ENCODE results near the gene ADD3.

ADD3 gene

GRCh38 chr10:110052916-110053315, 45.1 kb downstream of the ADD3 start:
- H3K4me3 ChIP-seq (ENCODE audit: low read length) = no peak overlapping the region
- DNase-seq (ENCODE audit: low read depth, low spot score) = no peak

- no peak for DNase-seq (ENCODE audit: low read depth, low spot score)
- H3K4me3 ChIP-seq (ENCODE audit: low read length) = no peak overlapping the region
These were observed 49.0 kb downstream of the ADD3 start for GRCh38 chr10:110056822-110057221.

- DNase-seq (ENCODE audit: low read depth, low spot score) = no peak
- no peak overlapping the region for H3K4me3 ChIP-seq (ENCODE audit: low read length)
These were observed 49.7 kb downstream of the ADD3 start for GRCh38 chr10:110057456-110057855.

- peak overlapping the region; percentile 24 for H3K4me3 ChIP-seq (ENCODE audit: low read length)
- no peak for DNase-seq (ENCODE audit: low read depth, low spot score)
These were observed 50.4 kb downstream of the ADD3 start for GRCh38 chr10:110058212-110058611.

- no peak overlapping the region for H3K4me3 ChIP-seq (ENCODE audit: low read length)
- no peak for DNase-seq (ENCODE audit: low read depth, low spot score)
These were observed 52.1 kb downstream of the ADD3 start for GRCh38 chr10:110059925-110060324.

- no peak overlapping the region for H3K4me3 ChIP-seq (ENCODE audit: low read length)
- DNase-seq (ENCODE audit: low read depth, low spot score) = no peak
These were observed 53.9 kb downstream of the ADD3 start for GRCh38 chr10:110061687-110062086.

- DNase-seq (ENCODE audit: low read depth, low spot score) = no peak
- no peak overlapping the region for H3K4me3 ChIP-seq (ENCODE audit: low read length)
These were observed 57.5 kb downstream of the ADD3 start for GRCh38 chr10:110065269-110065668.

GRCh38 chr10:110067960-110068770, 60.4 kb downstream of the ADD3 start:
- peak overlapping the region; percentile 31 for H3K4me3 ChIP-seq (ENCODE audit: low read length)
- DNase-seq (ENCODE audit: low read depth, low spot score) = peak; percentile 99

GRCh38 chr10:110068780-110069179, 61.0 kb downstream of the ADD3 start:
- peak overlapping the region; percentile 31 for H3K4me3 ChIP-seq (ENCODE audit: low read length)

GRCh38 chr10:110069502-110069982, 61.8 kb downstream of the ADD3 start:
- DNase-seq (ENCODE audit: low read depth, low spot score) = peak; percentile 83
- peak overlapping the region; percentile 21 for H3K4me3 ChIP-seq (ENCODE audit: low read length)

More at GRCh38 chr10:110068780-110069179, 61.0 kb downstream of the ADD3 start:
- DNase-seq (ENCODE audit: low read depth, low spot score) = no peak

GRCh38 chr10:110073896-110074295, 66.1 kb downstream of the ADD3 start:
- no peak for DNase-seq (ENCODE audit: low read depth, low spot score)
- no peak overlapping the region for H3K4me3 ChIP-seq (ENCODE audit: low read length)

- H3K4me3 ChIP-seq (ENCODE audit: low read length) = no peak overlapping the region
- no peak for DNase-seq (ENCODE audit: low read depth, low spot score)
These were observed 66.5 kb downstream of the ADD3 start for GRCh38 chr10:110074298-110074697.

GRCh38 chr10:110074758-110075671, 67.2 kb downstream of the ADD3 start:
- no peak for DNase-seq (ENCODE audit: low read depth, low spot score)
- H3K4me3 ChIP-seq (ENCODE audit: low read length) = no peak overlapping the region

- H3K4me3 ChIP-seq (ENCODE audit: low read length) = no peak overlapping the region
- DNase-seq (ENCODE audit: low read depth, low spot score) = no peak
These were observed 67.9 kb downstream of the ADD3 start for GRCh38 chr10:110075686-110076085.

GRCh38 chr10:110076559-110077318, 69.0 kb downstream of the ADD3 start:
- peak; percentile 75 for DNase-seq (ENCODE audit: low read depth, low spot score)
- peak overlapping the region; percentile 9 for H3K4me3 ChIP-seq (ENCODE audit: low read length)

GRCh38 chr10:110077436-110078130, 69.8 kb downstream of the ADD3 start:
- DNase-seq (ENCODE audit: low read depth, low spot score) = no peak
- peak overlapping the region; percentile 9 for H3K4me3 ChIP-seq (ENCODE audit: low read length)

- no peak overlapping the region for H3K4me3 ChIP-seq (ENCODE audit: low read length)
- no peak for DNase-seq (ENCODE audit: low read depth, low spot score)
These were observed 70.5 kb downstream of the ADD3 start for GRCh38 chr10:110078317-110078716.

- H3K4me3 ChIP-seq (ENCODE audit: low read length) = no peak overlapping the region
- DNase-seq (ENCODE audit: low read depth, low spot score) = no peak
These were observed 74.1 kb downstream of the ADD3 start for GRCh38 chr10:110081911-110082310.

- H3K4me3 ChIP-seq (ENCODE audit: low read length) = no peak overlapping the region
- no peak for DNase-seq (ENCODE audit: low read depth, low spot score)
These were observed 76.1 kb downstream of the ADD3 start for GRCh38 chr10:110083884-110084283.

All from Jurkat, Clone E6-1 (cell line).